ENCODE measurements around the gene IL12RB2. TPM values are rescaled to one million over a fixed set of nuclear protein-coding genes. Genes with fewer than 3 reads are reported as not detected.
A peak's percentile ranks its signal among the peaks of the same experiment; 100 is the strongest.

IL12RB2 gene
- total RNA-seq: not detected in 2 replicates
- long read RNA-seq: 0 reads

GRCh38 chr1:67307251-67308060, at the start of gene IL12RB2:
Gene IL12RB2 (plus strand): TSS chr1:67307873. CDS start chr1:67320369, 12,496 bp downstream.
- no peak for DNase-seq (ENCODE audit: extremely low spot score, unreplicated experiment)
- H3K9me3 Mint-ChIP-seq (ENCODE audit: unreplicated experiment): no peaks in the 10 kb centered on the region
- H3K4me3 Mint-ChIP-seq (ENCODE audit: unreplicated experiment): peak within 1 kb of the TSS; percentile 62
- peaks cover 7% of the 10 kb centered on the region for H3K4me1 Mint-ChIP-seq (ENCODE audit: unreplicated experiment)
- peaks cover 73% of the 10 kb centered on the region for H3K27me3 Mint-ChIP-seq (ENCODE audit: unreplicated experiment)
- no peak for TF ChIP-seq CTCF (IDR thresholded peaks at IDR 0.05)
- H3K36me3 Mint-ChIP-seq (ENCODE audit: unreplicated experiment): no peaks in the 10 kb centered on the region
- H3K27ac Mint-ChIP-seq (ENCODE audit: unreplicated experiment): no peak within 1 kb of the TSS

- Mint-ChIP-seq H3K27ac (ENCODE audit: unreplicated experiment) (no peak overlapping the region), H3K36me3 (ENCODE audit: unreplicated experiment) (no peaks in the 10 kb centered on the region), H3K9me3 (ENCODE audit: unreplicated experiment) (no peaks in the 10 kb centered on the region), H3K4me1 (ENCODE audit: unreplicated experiment) (no peaks in the 10 kb centered on the region), H3K27me3 (ENCODE audit: unreplicated experiment) (peaks cover 38% of the 10 kb centered on the region), H3K4me3 (ENCODE audit: unreplicated experiment) (no peak overlapping the region)
- TF ChIP-seq CTCF (IDR thresholded peaks at IDR 0.05): no peak
- DNase-seq (ENCODE audit: extremely low spot score, unreplicated experiment): no peak
These were observed 46.0 kb upstream of the IL12RB2 start for GRCh38 chr1:67261680-67262079.

- no peaks in the 10 kb centered on the region for H3K4me1 Mint-ChIP-seq (ENCODE audit: unreplicated experiment)
- H3K9me3 Mint-ChIP-seq (ENCODE audit: unreplicated experiment): no peaks in the 10 kb centered on the region
- no peak overlapping the region for H3K27ac Mint-ChIP-seq (ENCODE audit: unreplicated experiment)
- H3K27me3 Mint-ChIP-seq (ENCODE audit: unreplicated experiment): peaks cover 38% of the 10 kb centered on the region
- no peak for DNase-seq (ENCODE audit: extremely low spot score, unreplicated experiment)
- no peaks in the 10 kb centered on the region for H3K36me3 Mint-ChIP-seq (ENCODE audit: unreplicated experiment)
- H3K4me3 Mint-ChIP-seq (ENCODE audit: unreplicated experiment): no peak overlapping the region
- no peak for TF ChIP-seq CTCF (IDR thresholded peaks at IDR 0.05)
These were observed 44.9 kb upstream of the IL12RB2 start for GRCh38 chr1:67262735-67263134.

- H3K36me3 Mint-ChIP-seq (ENCODE audit: unreplicated experiment): no peaks in the 10 kb centered on the region
- no peaks in the 10 kb centered on the region for H3K9me3 Mint-ChIP-seq (ENCODE audit: unreplicated experiment)
- peaks cover 42% of the 10 kb centered on the region for H3K27me3 Mint-ChIP-seq (ENCODE audit: unreplicated experiment)
- DNase-seq (ENCODE audit: extremely low spot score, unreplicated experiment): no peak
- H3K4me3 Mint-ChIP-seq (ENCODE audit: unreplicated experiment): no peak overlapping the region
- no peak overlapping the region for H3K27ac Mint-ChIP-seq (ENCODE audit: unreplicated experiment)
- no peaks in the 10 kb centered on the region for H3K4me1 Mint-ChIP-seq (ENCODE audit: unreplicated experiment)
- no peak for TF ChIP-seq CTCF (IDR thresholded peaks at IDR 0.05)
These were observed 43.5 kb upstream of the IL12RB2 start for GRCh38 chr1:67264152-67264551.

GRCh38 chr1:67264899-67265298, 42.8 kb upstream of the IL12RB2 start:
- no peak for TF ChIP-seq CTCF (IDR thresholded peaks at IDR 0.05)
- H3K4me1 Mint-ChIP-seq (ENCODE audit: unreplicated experiment): no peaks in the 10 kb centered on the region
- H3K4me3 Mint-ChIP-seq (ENCODE audit: unreplicated experiment): no peak overlapping the region
- H3K27me3 Mint-ChIP-seq (ENCODE audit: unreplicated experiment): peaks cover 41% of the 10 kb centered on the region
- no peak for DNase-seq (ENCODE audit: extremely low spot score, unreplicated experiment)
- no peak overlapping the region for H3K27ac Mint-ChIP-seq (ENCODE audit: unreplicated experiment)
- no peaks in the 10 kb centered on the region for H3K36me3 Mint-ChIP-seq (ENCODE audit: unreplicated experiment)
- no peaks in the 10 kb centered on the region for H3K9me3 Mint-ChIP-seq (ENCODE audit: unreplicated experiment)

All from osteocyte (in vitro differentiated cells).